Peyer's patch (tissue), 4 donors: Measurements from ENCODE around the gene SSTR3.

ENCODE experiments used
- POLR2A ChIP-seq, 2 donors: fragments of 450-650 bp; IDR thresholded peaks; one replicate each; pipeline ENCODE4 v1.5.1; 2017; ENCODE audit warnings: antibody characterized with exemption in 2 of 2, mild to moderate bottlenecking in 2 of 2, moderate library complexity in 2 of 2
- TF ChIP-seq, protein P1 (sequence below), 6 experiments: fragments of 450-650 bp in 4 of 6; fragments of 200-600 bp in 2 of 6; sonication (generic) in 1 of 6; IDR thresholded peaks; one replicate each; pipeline ENCODE4 v1.5.1; 2017 to 2019; ENCODE audit warnings: antibody characterized with exemption in 6 of 6, mild to moderate bottlenecking in 3 of 6, moderate library complexity in 1 of 6

DNA sequence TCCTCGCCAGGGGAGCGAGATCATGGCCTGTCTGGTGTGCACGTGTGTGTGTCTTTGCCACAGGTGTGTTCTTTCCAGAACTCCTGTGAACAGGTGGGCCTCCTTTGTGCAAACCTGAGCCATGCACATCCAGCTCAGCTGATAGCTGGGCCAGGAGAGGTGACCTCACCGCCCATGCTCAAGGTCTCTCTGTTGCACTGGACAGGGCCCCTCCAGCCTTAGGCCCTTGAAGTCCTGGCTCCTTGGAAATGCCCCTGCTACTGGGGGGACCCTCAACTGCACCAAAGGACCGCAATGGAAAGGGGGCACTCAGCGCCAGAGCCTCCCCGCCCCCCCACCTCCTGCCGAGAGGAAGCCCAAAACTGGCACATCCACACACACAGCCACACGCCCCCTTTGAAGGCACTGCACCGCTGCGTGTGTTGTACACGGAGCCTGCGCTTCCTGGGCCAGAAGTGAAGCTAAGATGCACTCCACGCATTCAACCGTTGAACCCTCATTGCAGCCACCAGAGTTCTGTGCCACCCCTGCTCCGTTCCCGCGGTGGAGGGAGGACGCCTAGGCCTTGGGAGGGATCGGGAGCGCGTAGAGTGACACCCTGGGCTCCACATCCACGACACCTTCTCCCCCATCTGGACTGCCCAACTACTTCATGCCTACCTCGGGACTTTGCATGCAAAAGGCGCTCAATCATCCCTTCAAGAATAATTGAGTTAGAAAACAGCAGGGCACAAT lies 46.2 kb downstream of the SSTR3 start:
- TF ChIP-seq, protein P1, sequence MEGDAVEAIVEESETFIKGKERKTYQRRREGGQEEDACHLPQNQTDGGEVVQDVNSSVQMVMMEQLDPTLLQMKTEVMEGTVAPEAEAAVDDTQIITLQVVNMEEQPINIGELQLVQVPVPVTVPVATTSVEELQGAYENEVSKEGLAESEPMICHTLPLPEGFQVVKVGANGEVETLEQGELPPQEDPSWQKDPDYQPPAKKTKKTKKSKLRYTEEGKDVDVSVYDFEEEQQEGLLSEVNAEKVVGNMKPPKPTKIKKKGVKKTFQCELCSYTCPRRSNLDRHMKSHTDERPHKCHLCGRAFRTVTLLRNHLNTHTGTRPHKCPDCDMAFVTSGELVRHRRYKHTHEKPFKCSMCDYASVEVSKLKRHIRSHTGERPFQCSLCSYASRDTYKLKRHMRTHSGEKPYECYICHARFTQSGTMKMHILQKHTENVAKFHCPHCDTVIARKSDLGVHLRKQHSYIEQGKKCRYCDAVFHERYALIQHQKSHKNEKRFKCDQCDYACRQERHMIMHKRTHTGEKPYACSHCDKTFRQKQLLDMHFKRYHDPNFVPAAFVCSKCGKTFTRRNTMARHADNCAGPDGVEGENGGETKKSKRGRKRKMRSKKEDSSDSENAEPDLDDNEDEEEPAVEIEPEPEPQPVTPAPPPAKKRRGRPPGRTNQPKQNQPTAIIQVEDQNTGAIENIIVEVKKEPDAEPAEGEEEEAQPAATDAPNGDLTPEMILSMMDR (IDR thresholded peaks at IDR 0.05), result peak in 1 of 6 experiments; percentile 78
- TF ChIP-seq POLR2A (IDR thresholded peaks at IDR 0.05), result no peak
